Posterior vena cava (tissue), 2 donors: ENCODE measurements around the gene LRRC4C. TPM values are rescaled to one million over a fixed set of nuclear protein-coding genes. Genes with fewer than 3 reads are reported as not detected.

Experiments
- DNase-seq: peaks from one replicate; pipeline ENCODE4 v3.0.0-alpha.2; 2020; ENCODE audit warnings: low spot score
- intact Hi-C, 2 donors: fragments of 100-400 bp; cut with DNase I; formaldehyde crosslinking; loops; one replicate each; pipeline versions ENCODE4 v1.14.1 to v1.14.2; 2022 to 2023
- total RNA-seq, 2 donors: library from RNA; stranded (reverse); fragmentation: NEBNext Ultra II Directional; extraction: Animal tissue kit (Norgen Biotek cat#: 25700); gene quantifications; one replicate each; pipeline ENCODE4 v1.2.1, GENCODE V29; 2021
- donor health status: DM: yes; HTN: yes; CAD: no.
- donor health status: DM: yes; HTN: yes; CAD: no.

The LRRC4C gene
- total RNA-seq, 2 donors from 2014 or later = 0.48 to 0.69 TPM

- no peak for DNase-seq
- intact Hi-C loops = no loop called here
These were observed 269.6 kb downstream of the LRRC4C start for GRCh38 chr11:41189701-41190436.

- intact Hi-C loops = no loop called here
- no peak for DNase-seq
These were observed 281.7 kb downstream of the LRRC4C start for GRCh38 chr11:41177791-41178190.

GRCh38 chr11:41175304-41175972 is 284.0 kb downstream of the LRRC4C start:
- no peak for DNase-seq
- intact Hi-C loops = no loop called here

- DNase-seq = no peak
- intact Hi-C loops = no loop called here
These were observed 313.1 kb downstream of the LRRC4C start for GRCh38 chr11:41146326-41146725.

GRCh38 chr11:41145420-41145819 is 314.0 kb downstream of the LRRC4C start:
- intact Hi-C loops = no loop called here
- no peak for DNase-seq

GRCh38 chr11:41134971-41135370 is 324.5 kb downstream of the LRRC4C start:
- intact Hi-C loops = no loop called here
- DNase-seq = no peak

GRCh38 chr11:41133023-41133422 is 326.4 kb downstream of the LRRC4C start:
- DNase-seq = no peak
- intact Hi-C loops = no loop called here

- intact Hi-C loops = no loop called here
- DNase-seq = no peak
These were observed 337.9 kb downstream of the LRRC4C start for GRCh38 chr11:41121600-41121999.

GRCh38 chr11:41119484-41119883 is 340.0 kb downstream of the LRRC4C start:
- intact Hi-C loops = no loop called here
- DNase-seq = no peak

- DNase-seq = no peak
- intact Hi-C loops = no loop called here
These were observed 340.9 kb downstream of the LRRC4C start for GRCh38 chr11:41118521-41118920.

GRCh38 chr11:41116970-41117369 is 342.5 kb downstream of the LRRC4C start:
- no peak for DNase-seq
- intact Hi-C loops = no loop called here

- DNase-seq = no peak
- intact Hi-C loops = no loop called here
These were observed 344.4 kb downstream of the LRRC4C start for GRCh38 chr11:41115066-41115465.

GRCh38 chr11:41113160-41113559 is 346.3 kb downstream of the LRRC4C start:
- intact Hi-C loops = no loop called here
- DNase-seq = no peak

GRCh38 chr11:41110527-41110926 is 348.9 kb downstream of the LRRC4C start:
- DNase-seq = no peak
- intact Hi-C loops = no loop called here

- intact Hi-C loops = no loop called here
- DNase-seq = no peak
These were observed 357.0 kb downstream of the LRRC4C start for GRCh38 chr11:41102471-41102870.

GRCh38 chr11:41099654-41100053 is 359.8 kb downstream of the LRRC4C start:
- DNase-seq = no peak
- intact Hi-C loops = no loop called here

GRCh38 chr11:41085123-41085522 is 374.3 kb downstream of the LRRC4C start:
- no peak for DNase-seq
- intact Hi-C loops = no loop called here

GRCh38 chr11:41081756-41082285 is 377.6 kb downstream of the LRRC4C start:
- DNase-seq = no peak
- intact Hi-C loops = no loop called here

- DNase-seq = no peak
- intact Hi-C loops = no loop called here
These were observed 385.1 kb downstream of the LRRC4C start for GRCh38 chr11:41074318-41074717.

GRCh38 chr11:41065432-41065831 is 394.0 kb downstream of the LRRC4C start:
- intact Hi-C loops = no loop called here
- DNase-seq = no peak

GRCh38 chr11:41058138-41058537 is 401.3 kb downstream of the LRRC4C start:
- intact Hi-C loops = no loop called here
- no peak for DNase-seq
